IPS DF 6.9 (cell line): ENCODE measurements around the gene MAPK12.

Experiments
- DNase-seq: peaks from one replicate; pipeline ENCODE4 v3.0.0-alpha.2; 2013; ENCODE audit warnings: low read depth, low spot score
- H3K27ac ChIP-seq: one replicate; pipeline ENCODE4 v1.5.1; 2013; ENCODE audit warnings: low read length, control low read depth
- H3K27me3 ChIP-seq: 2 replicates; pipeline ENCODE4 v1.6.1; 2013; ENCODE audit warnings: mild to moderate bottlenecking, low read length; ENCODE audit not compliant: control insufficient read depth, insufficient read depth
- H3K36me3 ChIP-seq: 2 replicates; pipeline ENCODE4 v1.6.1; 2013; ENCODE audit warnings: low read length; ENCODE audit not compliant: control insufficient read depth, insufficient read depth
- H3K4me1 ChIP-seq: 2 replicates; pipeline ENCODE4 v1.6.1; 2013; ENCODE audit warnings: low read length; ENCODE audit not compliant: control insufficient read depth, insufficient read depth
- H3K4me3 ChIP-seq: 2 replicates; pipeline ENCODE4 v1.5.1; 2013; ENCODE audit warnings: mild to moderate bottlenecking, low read length
- H3K9me3 ChIP-seq: 2 replicates; pipeline ENCODE4 v1.6.1; 2013; ENCODE audit warnings: low read length, inconsistent platforms; ENCODE audit not compliant: control insufficient read depth, insufficient read depth
- WGBS: extraction: QIAGEN DNeasy Blood & Tissue Kit; methylation state at CpG from one replicate; pipeline ENCODE4 v1.1.7; 2013; ENCODE audit warnings: mixed read lengths, missing lambda C conversion rate; ENCODE audit not compliant: insufficient read length, insufficient coverage; 5-methylcytosine and 5-hydroxymethylcytosine counted together

The MAPK12 gene

DNA sequence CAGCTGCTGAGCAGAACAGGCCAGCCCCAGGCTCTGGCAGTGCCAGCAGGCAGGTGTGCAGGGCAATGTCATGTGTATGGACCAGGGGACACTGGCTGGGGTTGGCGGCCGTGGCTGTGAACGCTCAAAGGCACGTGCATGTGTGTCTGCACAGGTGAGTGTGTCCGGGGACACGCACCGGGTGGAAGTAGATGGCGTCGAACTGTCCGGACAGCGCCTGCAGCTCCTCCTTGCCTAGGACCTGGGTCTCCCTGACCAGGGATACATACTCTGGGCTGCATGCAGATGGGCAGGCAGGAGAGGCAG is 11.3 kb downstream of the MAPK12 start:
- 0 out of 2 replicates have a peak overlapping the region, but pooled peaks have one; percentile 2 for H3K4me3 ChIP-seq
- H3K27ac ChIP-seq = no peak overlapping the region
- H3K36me3 ChIP-seq = peaks cover 3% of the 10 kb centered on the region; the same call in 1 of the 2 replicates
- H3K27me3 ChIP-seq = no peaks in the 10 kb centered on the region
- WGBS = no CpG with 5 or more reads among the region's 11 CpGs
- peaks cover 6% of the 10 kb centered on the region; the same call in 1 of the 2 replicates for H3K4me1 ChIP-seq
- no peaks in the 10 kb centered on the region for H3K9me3 ChIP-seq
- no peak for DNase-seq

DNA sequence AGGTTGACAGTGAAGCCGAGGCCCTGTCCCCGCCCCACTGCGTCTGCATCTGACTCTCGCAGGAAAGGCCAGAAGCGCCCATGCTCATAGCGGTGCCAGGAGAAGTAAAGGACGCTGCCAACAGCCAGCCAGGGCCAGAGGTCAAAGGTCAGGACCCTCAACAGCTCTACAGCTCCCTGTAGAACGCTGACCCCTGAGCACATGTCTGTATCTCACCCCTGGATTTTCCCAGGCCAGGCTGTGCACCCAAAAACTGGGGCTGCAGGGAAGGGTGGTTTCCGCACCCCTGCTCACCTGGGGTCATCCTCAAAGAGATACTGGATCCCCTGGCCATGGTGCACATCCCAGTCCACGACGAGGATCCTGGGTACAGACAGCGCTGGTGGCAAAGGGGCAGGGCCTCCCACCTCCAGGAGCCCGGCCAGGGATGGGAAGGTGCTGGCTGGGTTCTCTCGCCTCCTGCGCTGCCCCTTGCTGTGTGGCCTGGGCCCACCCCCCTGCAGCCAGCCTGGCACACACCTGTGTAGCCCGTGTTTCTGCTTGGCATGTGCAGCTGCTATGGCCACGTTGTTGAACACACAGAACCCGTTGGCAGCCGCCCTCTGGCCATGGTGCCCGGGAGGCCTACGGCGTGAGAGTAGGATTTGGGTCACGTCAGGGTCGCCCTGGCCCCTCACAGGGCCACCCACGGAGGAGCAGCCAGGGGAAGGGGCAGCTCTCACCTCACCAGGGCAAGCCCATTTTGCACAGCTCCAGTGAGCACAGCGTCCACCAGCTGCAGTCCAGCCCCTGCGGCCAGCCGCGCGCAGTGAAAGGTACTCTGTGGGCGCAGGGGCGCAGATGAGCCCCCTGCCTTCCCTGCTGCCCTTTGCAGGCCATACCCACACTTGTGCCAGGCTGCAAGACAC is 11.9 kb downstream of the MAPK12 start:
- Histone ChIP-seq H3K27ac (no peak overlapping the region), H3K36me3 (peaks cover 3% of the 10 kb centered on the region; the same call in 1 of the 2 replicates), H3K4me1 (peaks cover 6% of the 10 kb centered on the region; the same call in 1 of the 2 replicates), H3K4me3 (0 out of 2 replicates have a peak overlapping the region, but pooled peaks have one; percentile 2), H3K27me3 (no peaks in the 10 kb centered on the region), H3K9me3 (no peaks in the 10 kb centered on the region)
- WGBS = no CpG with 5 or more reads among the region's 32 CpGs
- DNase-seq = no peak

DNA sequence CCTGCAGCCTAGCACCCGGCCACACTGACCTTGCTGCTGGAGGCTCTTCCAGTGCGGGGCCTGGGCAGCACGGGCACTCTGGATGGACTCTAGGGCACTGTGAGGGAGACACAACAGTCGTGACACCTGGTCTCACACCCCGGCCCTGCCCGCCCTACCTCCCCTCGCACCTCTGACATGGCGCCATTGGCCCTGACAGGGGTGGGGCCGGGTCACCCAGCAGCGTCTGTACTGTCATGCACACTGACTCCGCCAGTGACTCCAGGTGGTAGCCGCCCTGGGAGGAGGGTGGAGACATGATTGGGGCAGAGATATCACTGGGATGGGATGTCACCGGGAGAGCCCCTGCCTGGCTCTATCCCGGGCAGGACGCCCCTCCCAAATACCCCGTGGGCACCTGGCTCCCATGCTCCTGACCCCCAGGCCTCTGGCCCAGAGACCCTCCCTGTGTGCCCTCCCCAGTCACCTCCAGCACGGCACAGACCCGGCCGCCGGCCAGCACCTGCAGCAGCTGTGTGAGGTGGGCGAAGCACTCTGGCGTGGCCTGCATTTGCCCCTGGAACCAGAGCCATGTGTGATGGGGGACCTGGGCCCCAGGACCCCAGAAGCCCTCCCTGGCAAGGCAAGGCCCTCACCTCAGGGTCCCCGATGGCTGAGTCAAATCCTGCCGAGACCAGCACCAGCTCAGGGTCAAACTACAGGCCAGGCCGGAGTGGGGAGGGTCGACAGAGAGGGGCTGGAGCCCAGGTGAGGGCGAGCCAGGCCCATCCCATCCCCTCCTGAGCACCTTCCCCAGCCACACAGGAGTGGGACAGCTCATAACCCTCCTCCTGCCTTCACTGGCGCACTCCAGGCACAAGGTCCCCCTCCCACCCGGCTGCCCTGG is 13.0 kb downstream of the MAPK12 start:
- peaks cover 6% of the 10 kb centered on the region for H3K4me1 ChIP-seq
- H3K27ac ChIP-seq = no peak overlapping the region
- no peak for DNase-seq
- H3K9me3 ChIP-seq = no peaks in the 10 kb centered on the region
- no CpG with 5 or more reads among the region's 29 CpGs for WGBS
- peaks cover 3% of the 10 kb centered on the region; the same call in 1 of the 2 replicates for H3K36me3 ChIP-seq
- H3K27me3 ChIP-seq = no peaks in the 10 kb centered on the region
- H3K4me3 ChIP-seq = no peak overlapping the region

DNA sequence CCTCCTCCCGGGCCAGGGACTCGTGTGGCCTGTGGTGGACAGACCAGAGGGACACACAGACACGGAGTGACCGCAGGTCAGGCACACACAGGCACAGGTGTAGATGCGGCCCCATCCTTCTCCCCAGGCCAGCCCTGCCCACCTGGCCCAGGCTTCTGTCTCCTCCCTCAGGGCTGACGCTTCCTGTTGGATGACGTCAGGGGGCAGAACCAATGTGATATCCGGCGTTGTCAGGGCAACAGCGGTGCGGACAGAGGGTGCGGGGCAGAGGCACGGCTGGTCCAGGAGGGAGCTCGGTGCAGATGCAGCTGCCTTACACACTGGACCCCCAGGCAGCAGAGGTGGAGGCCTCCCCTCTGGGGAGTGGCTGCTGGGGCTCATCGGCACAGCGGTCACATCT is 13.7 kb downstream of the MAPK12 start:
- Histone ChIP-seq H3K9me3 (no peaks in the 10 kb centered on the region), H3K4me1 (peaks cover 6% of the 10 kb centered on the region), H3K27ac (no peak overlapping the region), H3K36me3 (peaks cover 3% of the 10 kb centered on the region; the same call in 1 of the 2 replicates), H3K27me3 (no peaks in the 10 kb centered on the region), H3K4me3 (no peak overlapping the region)
- WGBS = no CpG with 5 or more reads among the region's 16 CpGs
- no peak for DNase-seq

DNA sequence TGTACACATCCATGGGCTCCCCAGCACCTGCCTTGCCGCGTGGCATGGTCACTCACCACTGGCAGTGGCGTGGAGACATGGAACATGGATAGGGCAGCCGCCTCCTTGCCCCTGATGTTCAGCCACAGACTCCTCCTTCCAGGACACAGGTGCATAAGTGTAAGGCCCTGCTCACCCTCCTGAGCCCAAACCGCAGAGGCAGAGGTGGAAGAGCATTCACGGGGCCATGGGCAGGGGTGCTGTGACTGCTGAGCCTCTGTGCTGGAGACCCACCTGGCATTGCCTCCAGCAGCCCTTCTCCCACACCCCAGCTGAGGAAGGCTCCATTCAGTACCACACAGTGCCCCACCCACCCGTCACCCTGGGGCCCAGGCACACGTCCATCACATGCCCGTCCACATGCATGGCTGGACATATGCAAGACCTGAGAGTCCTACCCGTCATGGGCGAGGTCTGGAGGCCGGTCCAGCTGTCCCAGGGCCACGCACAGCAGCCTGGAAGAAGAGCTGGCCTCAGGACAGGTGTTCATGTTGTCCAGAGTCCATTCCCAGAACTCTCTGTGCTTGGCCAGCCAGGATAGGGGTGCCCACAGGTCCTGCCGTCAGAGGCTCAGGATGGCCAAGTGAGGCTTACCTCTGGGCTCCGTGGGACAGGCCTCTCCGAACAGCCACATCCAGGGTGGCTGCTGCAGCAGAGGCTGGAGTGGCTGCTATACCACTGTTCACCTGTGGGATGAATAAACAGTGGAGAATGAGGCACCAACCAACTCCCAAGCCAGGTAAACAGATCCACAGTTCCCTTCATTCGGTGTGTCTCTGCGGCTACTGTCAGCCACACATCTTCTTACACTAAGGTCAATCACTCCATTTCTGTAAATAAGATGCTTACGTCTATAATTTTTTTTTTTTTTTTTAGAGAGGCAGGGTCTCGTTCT is 15.0 kb downstream of the MAPK12 start:
- H3K4me1 ChIP-seq = peaks cover 4% of the 10 kb centered on the region; the same call in 1 of the 2 replicates
- H3K27ac ChIP-seq = no peak overlapping the region
- H3K4me3 ChIP-seq = no peak overlapping the region

DNA sequence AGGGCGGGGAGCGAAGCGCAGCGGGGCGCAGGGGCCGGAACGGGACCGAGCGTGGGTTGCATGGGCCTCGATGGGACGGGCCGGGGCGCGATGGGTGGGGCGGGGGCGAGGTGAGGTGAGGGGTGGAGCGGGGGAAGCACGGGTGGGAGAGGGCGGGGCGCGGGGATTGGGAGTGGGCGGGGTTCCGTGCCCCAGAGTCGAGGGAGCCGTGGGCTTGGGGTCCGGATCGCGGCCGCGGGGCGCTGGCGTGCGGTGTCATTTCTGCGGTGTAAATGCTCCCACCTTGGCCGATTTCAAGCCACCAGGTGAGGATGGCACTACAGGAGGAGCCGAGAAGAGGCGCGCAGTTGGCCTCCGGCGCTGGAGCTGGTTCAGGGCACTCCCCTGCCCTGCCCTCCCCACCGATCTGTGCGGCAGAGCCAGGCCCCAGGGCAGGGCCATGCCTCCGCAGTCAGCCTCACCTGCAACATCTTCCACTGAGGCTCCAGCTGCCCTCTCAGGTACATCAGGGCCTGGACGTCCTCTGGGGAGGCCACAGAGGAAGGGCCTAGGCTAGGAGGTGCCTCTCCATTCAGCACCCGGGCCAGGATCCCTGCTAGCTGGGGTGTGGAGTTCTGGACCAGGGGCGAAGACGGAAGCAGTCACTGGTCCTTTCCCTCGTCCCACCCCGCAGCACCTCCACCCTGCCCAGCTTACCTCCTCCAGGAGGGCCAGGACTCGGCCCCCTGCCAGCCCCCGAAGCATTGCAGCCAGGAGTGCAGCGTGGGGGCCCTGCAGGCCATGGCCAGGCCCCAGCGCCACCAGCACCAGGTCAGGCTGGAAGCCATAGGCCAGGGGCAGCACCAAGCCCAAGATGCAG is 16.0 kb downstream of the MAPK12 start:
- Histone ChIP-seq H3K9me3 (no peaks in the 10 kb centered on the region), H3K36me3 (peaks cover 3% of the 10 kb centered on the region; the same call in 1 of the 2 replicates), H3K4me3 (peak overlapping the region; percentile 92), H3K27me3 (no peaks in the 10 kb centered on the region), H3K4me1 (peaks cover 4% of the 10 kb centered on the region; the same call in 1 of the 2 replicates), H3K27ac (no peak overlapping the region)
- no CpG with 5 or more reads among the region's 53 CpGs for WGBS
- DNase-seq = no peak

More for the DNA sequence above, 15.0 kb downstream of the MAPK12 start:
- H3K9me3 ChIP-seq = no peaks in the 10 kb centered on the region
- no peak for DNase-seq
- H3K36me3 ChIP-seq = peaks cover 3% of the 10 kb centered on the region; the same call in 1 of the 2 replicates
- WGBS = no CpG with 5 or more reads among the region's 20 CpGs
- H3K27me3 ChIP-seq = no peaks in the 10 kb centered on the region

DNA sequence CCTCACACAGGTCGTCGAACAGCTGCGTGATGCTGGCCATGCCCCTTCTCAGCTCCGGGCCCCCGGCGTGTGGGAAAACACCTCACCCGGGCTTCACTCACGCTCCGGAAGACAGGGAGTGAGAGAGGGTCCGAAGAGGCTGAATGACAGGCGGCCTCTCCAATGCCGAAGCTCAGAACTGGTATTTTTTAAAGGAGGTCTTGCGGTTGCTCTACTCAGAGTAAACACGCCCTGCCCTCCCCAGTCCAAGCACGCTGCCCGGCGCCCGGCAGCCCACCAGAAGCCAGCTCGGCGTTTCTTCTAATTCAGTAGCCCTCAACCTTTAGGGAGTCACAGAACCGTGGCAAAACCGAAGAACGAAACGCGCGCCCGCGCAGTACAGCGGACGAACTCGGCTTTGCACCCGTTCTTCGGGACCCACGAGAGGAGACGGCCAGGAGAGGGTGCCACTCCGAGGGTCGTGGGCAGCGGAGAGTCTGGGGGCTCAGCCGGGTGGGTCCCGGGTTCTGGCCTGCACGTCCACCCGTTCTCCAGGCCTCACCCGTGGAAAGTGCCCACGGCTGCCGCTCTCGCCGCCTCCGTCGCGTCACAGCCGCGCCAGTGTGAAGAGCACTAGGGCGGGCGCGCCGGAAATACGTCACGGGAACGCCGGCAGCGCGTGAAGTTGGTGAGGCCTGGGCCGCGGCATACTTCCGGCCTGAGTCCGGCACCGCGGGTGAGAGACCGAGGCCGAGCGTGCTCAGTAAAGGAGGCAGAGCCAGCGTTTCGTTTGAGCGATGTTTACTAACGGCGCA is 16.9 kb downstream of the MAPK12 start, which contains the start of gene TUBGCP6:
Gene TUBGCP6, minus strand, starts transcription at position 604 of the 794 bp plus-strand sequence. Its CDS starts 564 bp downstream, at position 40.
- DNase-seq = no peak
- peaks cover 3% of the 10 kb centered on the region; the same call in 1 of the 2 replicates for H3K36me3 ChIP-seq
- no peaks in the 10 kb centered on the region for H3K27me3 ChIP-seq
- no CpG with 5 or more reads among the region's 76 CpGs for WGBS
- no peaks in the 10 kb centered on the region for H3K9me3 ChIP-seq
- peak within 1 kb of the TSS; percentile 92 for H3K4me3 ChIP-seq
- H3K27ac ChIP-seq = no peak within 1 kb of the TSS
- peaks cover 1% of the 10 kb centered on the region; the same call in 1 of the 2 replicates for H3K4me1 ChIP-seq

DNA sequence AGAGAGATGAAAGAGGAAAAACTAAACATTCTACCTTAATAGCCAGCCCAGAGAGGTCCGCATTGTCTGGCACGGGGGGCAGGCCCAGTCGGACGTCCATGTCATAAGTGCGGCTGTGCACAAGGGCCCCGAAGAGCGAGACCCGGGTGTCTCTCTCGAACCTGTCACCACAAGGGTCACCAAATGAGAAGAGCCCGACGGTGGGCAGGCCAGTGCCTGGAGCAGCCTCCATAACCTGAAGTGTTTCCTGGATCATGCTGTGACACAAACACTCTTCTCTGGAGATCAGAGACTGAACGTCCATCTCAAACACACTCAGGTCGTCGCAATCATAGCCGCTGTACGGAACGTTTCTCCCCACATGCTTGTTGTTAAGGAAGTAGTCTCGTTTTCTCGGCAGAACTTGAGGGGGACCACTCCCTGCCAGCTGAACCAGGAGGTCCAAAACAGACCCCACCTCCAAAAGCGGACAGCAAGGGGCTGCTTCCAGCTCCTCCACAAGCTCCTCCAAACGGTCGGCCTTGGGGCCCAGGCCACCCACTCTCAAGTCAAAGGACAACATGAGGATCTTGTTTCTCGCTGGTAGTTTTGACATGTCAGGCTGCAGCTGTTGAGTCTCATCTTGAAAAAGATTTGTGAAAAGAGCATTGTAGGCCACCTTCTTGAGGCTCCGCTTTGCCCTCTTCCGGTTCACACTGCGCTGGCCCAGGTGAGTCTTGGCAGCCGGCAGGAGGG is 17.6 kb downstream of the MAPK12 start:
- no CpG with 5 or more reads among the region's 27 CpGs for WGBS
- Histone ChIP-seq H3K4me1 (peaks cover 1% of the 10 kb centered on the region; the same call in 1 of the 2 replicates), H3K27me3 (no peaks in the 10 kb centered on the region), H3K36me3 (peaks cover 3% of the 10 kb centered on the region; the same call in 1 of the 2 replicates), H3K4me3 (peak overlapping the region; percentile 92; the same call in 1 of the 2 replicates), H3K27ac (no peak overlapping the region), H3K9me3 (no peaks in the 10 kb centered on the region)
- no peak for DNase-seq
